ENCODE measurements around the gene ARHGAP35. TPM values are rescaled to one million over a fixed set of nuclear protein-coding genes. Genes with fewer than 3 reads are reported as not detected.
"Not testable (repeated sequence)": the region's sequence is repeated elsewhere in the genome, so short reads cannot be mapped to it uniquely, and the experiment has no call there.

Gene ARHGAP35
- polyA plus RNA-seq, 1 of the 3 experiments (the other 2 are of a cell fraction), result 25.1 TPM

DNA sequence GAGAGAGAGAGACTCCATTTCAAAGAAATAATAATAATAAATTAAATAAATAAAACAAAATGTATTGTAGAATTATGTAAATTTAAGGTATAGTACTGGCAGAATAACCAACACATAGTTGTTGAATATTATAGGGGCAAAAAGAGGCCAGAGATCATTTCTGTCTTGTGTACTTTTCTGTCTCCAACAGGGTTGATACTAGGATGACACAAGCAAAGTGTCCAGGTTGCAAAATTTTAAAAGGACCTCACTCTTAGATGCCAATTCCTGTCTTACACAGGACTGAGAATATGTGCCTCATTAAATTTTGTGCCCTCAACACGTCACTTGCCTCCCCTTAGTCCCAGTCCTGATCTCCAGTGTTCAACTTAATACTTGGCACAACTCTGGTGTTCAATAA, 8.0 kb upstream of the ARHGAP35 start:
- H4K20me1 ChIP-seq (ENCODE audit: insufficient read depth), result peaks cover 9% of the 10 kb centered on the region
- CTCF ChIA-PET, result interaction anchor here (10.2 kb wide), 1 partner anchor 138 kb away, joined by 126 read pairs; no protein-coding TSS in a partner anchor
- H3K36me3 ChIP-seq (replicated peaks in 1 of 2; ENCODE audit: control insufficient read depth in 1 of 2, insufficient read depth in 2 of 2, low read length in 1 of 2), result peaks cover 0 to 7% of the 10 kb centered on the region in 2 experiments
- POLR2A ChIA-PET, result no interaction called here
- no peak overlapping the region for H3K4me3 ChIP-seq (ENCODE audit: low read depth in 2 of 2, low read length in 1 of 2)
- peaks cover 21% of the 10 kb centered on the region for H3K79me2 ChIP-seq (ENCODE audit: insufficient read depth)
- no peak overlapping the region for H2AFZ ChIP-seq (ENCODE audit: low read depth)
- H3K9me2 ChIP-seq, result no peaks in the 10 kb centered on the region
- H3K4me1 ChIP-seq (ENCODE audit: control insufficient read depth in 1 of 2, insufficient read depth in 2 of 2, low read depth in 1 of 2, low read length in 1 of 2), result peaks cover 0 to 8% of the 10 kb centered on the region in 2 experiments; a peak in 2 of 4 replicates
- H3K27ac ChIP-seq (ENCODE audit: low read depth in 2 of 2, low read length in 1 of 2), result no peak overlapping the region
- H3K27me3 ChIP-seq (ENCODE audit: insufficient read depth), result no peaks in the 10 kb centered on the region
- no peak overlapping the region for H3K4me2 ChIP-seq
- DNase-seq, result no peak
- TF ChIP-seq GABPA (IDR thresholded peaks at IDR 0.05; ENCODE audit: low read depth), result no peak
- no peak for TF ChIP-seq CHD2 (IDR thresholded peaks at IDR 0.05; ENCODE audit: low read length, partially characterized antibody)
- no peak for TF ChIP-seq USF2 (IDR thresholded peaks at IDR 0.05; ENCODE audit: borderline replicate concordance, low read depth, low read length)
- TF ChIP-seq TCF12 (IDR thresholded peaks at IDR 0.05), result no peak
- TF ChIP-seq, protein P1, sequence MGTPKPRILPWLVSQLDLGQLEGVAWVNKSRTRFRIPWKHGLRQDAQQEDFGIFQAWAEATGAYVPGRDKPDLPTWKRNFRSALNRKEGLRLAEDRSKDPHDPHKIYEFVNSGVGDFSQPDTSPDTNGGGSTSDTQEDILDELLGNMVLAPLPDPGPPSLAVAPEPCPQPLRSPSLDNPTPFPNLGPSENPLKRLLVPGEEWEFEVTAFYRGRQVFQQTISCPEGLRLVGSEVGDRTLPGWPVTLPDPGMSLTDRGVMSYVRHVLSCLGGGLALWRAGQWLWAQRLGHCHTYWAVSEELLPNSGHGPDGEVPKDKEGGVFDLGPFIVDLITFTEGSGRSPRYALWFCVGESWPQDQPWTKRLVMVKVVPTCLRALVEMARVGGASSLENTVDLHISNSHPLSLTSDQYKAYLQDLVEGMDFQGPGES (IDR thresholded peaks at IDR 0.05; ENCODE audit: low read depth, low read length), result no peak
- no peak for TF ChIP-seq RCOR1 (IDR thresholded peaks at IDR 0.05; ENCODE audit: low read length)
- no peak for TF ChIP-seq MXI1 (IDR thresholded peaks at IDR 0.05; ENCODE audit: low read depth, low read length)
- no peak for TF ChIP-seq SIN3A (IDR thresholded peaks at IDR 0.05; ENCODE audit: borderline replicate concordance, low read depth, low read length)
- TF ChIP-seq ELF1 (IDR thresholded peaks at IDR 0.05), result no peak
- TF ChIP-seq YY1 (IDR thresholded peaks at IDR 0.05; ENCODE audit: low read depth), result no peak
- no peak for TF ChIP-seq EZH2phosphoT487 (IDR thresholded peaks at IDR 0.05; ENCODE audit: borderline replicate concordance, low read depth)
- TF ChIP-seq PBX3 (IDR thresholded peaks at IDR 0.05), result no peak
- TF ChIP-seq FOXJ3 (CRISPR knock-in tag; IDR thresholded peaks at IDR 0.05), result no peak
- no peaks in the 10 kb centered on the region for H3K9me3 ChIP-seq
- WGBS (ENCODE audit: low lambda C conversion rate), result 89% methylated on average over 1 of the region's 1 CpG
- no peak overlapping the region for H3K9ac ChIP-seq
- peaks cover 19% of the 10 kb centered on the region for H3F3A ChIP-seq (replicated peaks; ENCODE audit: insufficient read depth)

GRCh38 chr19:46854698-46855097, 6.1 kb upstream of the ARHGAP35 start:
- H3F3A ChIP-seq (replicated peaks; ENCODE audit: insufficient read depth), result peaks cover 20% of the 10 kb centered on the region
- not testable (repeated sequence) for H3K27me3 ChIP-seq (ENCODE audit: insufficient read depth); H3K4me1 ChIP-seq (ENCODE audit: control insufficient read depth in 1 of 2, insufficient read depth in 2 of 2, low read depth in 1 of 2, low read length in 1 of 2); H3K79me2 ChIP-seq (ENCODE audit: insufficient read depth); H3K9me3 ChIP-seq; H3K36me3 ChIP-seq (replicated peaks in 1 of 2; ENCODE audit: control insufficient read depth in 1 of 2, insufficient read depth in 2 of 2, low read length in 1 of 2); H2AFZ ChIP-seq (ENCODE audit: low read depth); H3K9ac ChIP-seq; H3K9me2 ChIP-seq; H3K27ac ChIP-seq (ENCODE audit: low read depth in 2 of 2, low read length in 1 of 2); DNase-seq; H3K4me3 ChIP-seq (ENCODE audit: low read depth in 2 of 2, low read length in 1 of 2); H3K4me2 ChIP-seq; H4K20me1 ChIP-seq (ENCODE audit: insufficient read depth)
- POLR2A ChIA-PET, result interaction anchor here (0.6 kb wide), 1 partner anchor 143 kb away, joined by 4 read pairs; no protein-coding TSS in a partner anchor
- CTCF ChIA-PET, result interaction anchor here (10.2 kb wide), 1 partner anchor 136 kb away, joined by 126 read pairs; no protein-coding TSS in a partner anchor
- 90% methylated on average over 13 of the region's 13 CpGs for WGBS (ENCODE audit: low lambda C conversion rate)
